LNCAP (cell line): ENCODE data around the gene HMCES.

Experiments used
- CTCF ChIP-seq: fragments of 450-650 bp; IDR thresholded peaks from 2 replicates; pipeline ENCODE4 v1.5.1; 2017; ENCODE audit warnings: mild to moderate bottlenecking

Gene HMCES

DNA sequence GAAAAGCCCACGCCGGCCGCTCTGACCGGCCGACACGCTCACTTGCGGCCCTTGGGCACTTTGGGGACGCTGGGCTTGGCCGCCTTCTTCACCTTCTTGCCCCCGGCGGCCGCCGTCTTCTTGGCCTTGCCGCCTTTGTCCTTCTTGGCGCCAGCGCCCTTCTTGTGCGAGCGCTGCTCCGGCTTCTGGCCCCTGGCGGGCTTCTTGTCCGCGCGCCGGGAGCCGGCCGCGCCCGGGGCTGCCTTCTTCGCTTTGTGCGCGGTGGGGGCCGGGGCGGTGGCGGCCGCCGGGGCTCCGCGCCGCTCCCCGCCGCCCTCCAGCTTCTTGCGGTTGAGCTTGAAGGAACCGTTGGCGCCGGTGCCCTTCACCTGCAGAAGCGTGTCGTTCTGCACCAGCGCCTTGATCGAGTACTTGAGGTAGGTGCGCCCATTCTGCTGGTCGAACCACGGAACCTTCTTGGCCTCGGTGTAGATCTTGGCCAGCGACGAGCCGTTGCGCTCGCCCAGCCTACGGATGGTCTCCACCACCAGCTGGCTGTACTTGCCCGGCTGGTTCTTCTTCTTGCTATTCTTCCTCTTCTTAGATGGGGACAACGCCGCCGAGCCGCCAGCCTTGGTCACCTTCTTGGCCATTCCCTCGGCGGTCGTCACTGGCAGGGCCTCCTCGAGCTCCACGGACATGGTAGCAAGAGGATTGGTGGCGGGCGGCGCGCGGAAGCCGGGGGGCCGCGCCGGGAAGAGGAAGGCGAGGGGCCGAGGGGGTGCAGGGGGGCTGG lies 36.7 kb downstream of the HMCES start:
- TF ChIP-seq CTCF, result no peak

DNA sequence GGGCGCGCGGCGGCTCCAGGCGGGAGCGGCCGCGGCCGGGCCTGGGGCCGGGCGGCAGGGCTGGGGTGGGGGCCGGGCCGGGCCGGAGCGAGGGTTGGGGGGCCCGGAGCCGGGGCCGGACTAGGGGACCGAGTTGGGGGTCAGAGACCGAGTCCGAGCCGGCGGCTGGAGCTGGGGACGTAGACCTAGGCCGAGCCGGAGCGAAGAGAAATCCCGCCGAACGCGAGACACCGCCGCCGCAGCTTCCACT lies 37.3 kb downstream of the HMCES start:
- TF ChIP-seq CTCF, result no peak

GRCh38 chr3:129316248-129317013 lies 37.8 kb downstream of the HMCES start:
- peak; percentile 93 for TF ChIP-seq CTCF

- no peak for TF ChIP-seq CTCF
These were observed 38.5 kb downstream of the HMCES start for GRCh38 chr3:129317014-129317771.

GRCh38 chr3:129317848-129318247 lies 39.2 kb downstream of the HMCES start:
- no peak for TF ChIP-seq CTCF

GRCh38 chr3:129318921-129319320 lies 40.3 kb downstream of the HMCES start:
- no peak for TF ChIP-seq CTCF

GRCh38 chr3:129320261-129320660 lies 41.6 kb downstream of the HMCES start:
- TF ChIP-seq CTCF, result no peak
